ACHN (cell line): ENCODE results near the gene UGT1A7.
"Not testable (repeated sequence)": the region's sequence is repeated elsewhere in the genome, so short reads cannot be mapped to it uniquely, and the experiment has no call there.

ENCODE experiments used
- DNase-seq: peaks from one replicate; pipeline ENCODE4 v3.0.0-alpha.2; 2015
- in situ Hi-C: cut with HindIII; loops from 2 replicates; pipeline ENCODE4 v1.10.0; 2017; ENCODE audit warnings: low sequenced_read_pairs, low pct_ligation_motif_present, low pct_unique_long_range_greater_than_20kb

Gene UGT1A7

GRCh38 chr2:233705911-233706506 lies 24.3 kb downstream of the UGT1A7 start:
- no peak for DNase-seq
- in situ Hi-C loops = no loop called here

- in situ Hi-C loops = no loop called here
- DNase-seq = no peak
Observed at GRCh38 chr2:233706720-233707119, 25.0 kb downstream of the UGT1A7 start.

- in situ Hi-C loops = no loop called here
- DNase-seq = no peak
Observed at GRCh38 chr2:233707940-233708644, 26.4 kb downstream of the UGT1A7 start.

- in situ Hi-C loops = no loop called here
- DNase-seq = no peak
Observed at GRCh38 chr2:233708942-233709341, 27.2 kb downstream of the UGT1A7 start.

- peak; percentile 87 for DNase-seq
- in situ Hi-C loops = no loop called here
Observed at GRCh38 chr2:233711312-233712008, 29.8 kb downstream of the UGT1A7 start.

- no peak for DNase-seq
- in situ Hi-C loops = no loop called here
Observed at GRCh38 chr2:233712611-233713261, 31.0 kb downstream of the UGT1A7 start, which contains the start of gene UGT1A5. UGT1A5 (plus strand) TSS chr2:233712907; CDS start chr2:233712992, 85 bp downstream.

- in situ Hi-C loops = no loop called here
- DNase-seq = no peak
Observed at GRCh38 chr2:233713262-233713615, 31.5 kb downstream of the UGT1A7 start.

GRCh38 chr2:233714121-233714520 lies 32.4 kb downstream of the UGT1A7 start:
- DNase-seq = no peak
- in situ Hi-C loops = no loop called here

GRCh38 chr2:233718552-233718951 lies 36.9 kb downstream of the UGT1A7 start, which contains the start of gene UGT1A4:
UGT1A4 (plus strand) TSS chr2:233718736; CDS start chr2:233718821, 85 bp downstream.
- DNase-seq = no peak
- in situ Hi-C loops = no loop called here

GRCh38 chr2:233728723-233729301 lies 47.1 kb downstream of the UGT1A7 start, which contains the start of gene UGT1A3:
UGT1A3 (plus strand) TSS chr2:233729042; CDS start chr2:233729127, 85 bp downstream.
- in situ Hi-C loops = no loop called here
- no peak for DNase-seq

GRCh38 chr2:233736868-233737653 lies 55.4 kb downstream of the UGT1A7 start:
- DNase-seq, in situ Hi-C loops: not testable (repeated sequence)

GRCh38 chr2:233740870-233741269 lies 59.2 kb downstream of the UGT1A7 start:
- DNase-seq = no peak
- in situ Hi-C loops = no loop called here

GRCh38 chr2:233743464-233744259 lies 62.0 kb downstream of the UGT1A7 start:
- DNase-seq = no peak
- in situ Hi-C loops = no loop called here

- DNase-seq = no peak
- in situ Hi-C loops = no loop called here
Observed at GRCh38 chr2:233745073-233745755, 63.5 kb downstream of the UGT1A7 start.

- in situ Hi-C loops, DNase-seq: not testable (repeated sequence)
Observed at GRCh38 chr2:233745838-233746237, 64.1 kb downstream of the UGT1A7 start.

- in situ Hi-C loops = no loop called here
- no peak for DNase-seq
Observed at GRCh38 chr2:233746475-233747282, 65.0 kb downstream of the UGT1A7 start.
